Stomach (tissue), 9 donors: Measurements from ENCODE around the gene CEP57L1. TPM values are rescaled to one million over a fixed set of nuclear protein-coding genes. Genes with fewer than 3 reads are reported as not detected.

Source experiments
- DNase-seq, 2 donors: peaks; one replicate each; pipeline versions ENCODE4 v3.0.0 to v3.0.0-alpha.2; 2013 to 2019
- H3K27ac ChIP-seq, 5 donors: fragments of 200-600 bp in 4 of 5; sonication (generic) in 4 of 5; one replicate each; pipeline ENCODE4 v1.5.1; 2013 to 2019; ENCODE audit warnings: mild to moderate bottlenecking in 1 of 5, moderate library complexity in 1 of 5
- H3K27me3 ChIP-seq, 3 donors: fragments of 200-600 bp; sonication (generic); one replicate each; pipeline ENCODE4 v1.5.1; 2017 to 2019; ENCODE audit warnings: mixed run types in 1 of 3
- H3K36me3 ChIP-seq, 4 donors: fragments of 200-600 bp; sonication (generic); 1 replicate in 3 of 4; 2 replicates in 1 of 4; pipeline ENCODE4 v1.5.1; 2016 to 2019
- H3K4me1 ChIP-seq, 4 donors: fragments of 200-600 bp; sonication (generic); one replicate each; pipeline ENCODE4 v1.5.1; 2016 to 2019
- H3K4me3 ChIP-seq, 4 donors: fragments of 200-600 bp; sonication (generic) in 3 of 4; one replicate each; pipeline ENCODE4 v1.5.1; 2016 to 2019; ENCODE audit warnings: mild to moderate bottlenecking in 1 of 4
- H3K9me3 ChIP-seq, 4 donors: fragments of 200-600 bp; sonication (generic); one replicate each; pipeline ENCODE4 v1.5.1; 2016 to 2019
- CTCF ChIP-seq, 7 experiments: fragments of 450-650 bp in 4 of 7; fragments of 200-600 bp in 3 of 7; sonication (generic) in 3 of 7; IDR thresholded peaks; one replicate each; pipeline ENCODE4 v1.5.1; 2016 to 2019; ENCODE audit warnings: antibody characterized with exemption in 7 of 7, control low read depth in 2 of 7, mild to moderate bottlenecking in 1 of 7
- EP300 ChIP-seq: sonication (generic); formaldehyde crosslinking; IDR thresholded peaks from one replicate; pipeline ENCODE4 v1.6.1; 2017; ENCODE audit warnings: antibody characterized with exemption
- POLR2A ChIP-seq, 4 donors: fragments of 450-650 bp; IDR thresholded peaks; one replicate each; pipeline ENCODE4 v1.6.1; 2016; ENCODE audit warnings: antibody characterized with exemption in 4 of 4, control low read depth in 2 of 4, mild to moderate bottlenecking in 1 of 4, moderate library complexity in 1 of 4
- POLR2AphosphoS5 ChIP-seq, 3 donors: sonication (generic); formaldehyde crosslinking; IDR thresholded peaks; one replicate each; pipeline ENCODE4 v1.6.1; 2016; ENCODE audit warnings: antibody characterized with exemption in 3 of 3
- WGBS, 5 donors: extraction: QIAGEN DNeasy Blood & Tissue Kit in 3 of 5; methylation state at CpG; one replicate each; pipeline versions ENCODE4 v1.1.5 to v1.1.7; 2013 to 2018; 5-methylcytosine and 5-hydroxymethylcytosine counted together
- intact Hi-C: fragments of 100-400 bp; cut with DNase I; formaldehyde crosslinking; loops from one replicate; pipeline ENCODE4 v1.15.1; 2023; ENCODE audit warnings: low total_unique reads
- polyA plus RNA-seq, 3 donors: library from polyadenylated mRNA; stranded (reverse); fragments of 200-250 nt; gene quantifications; one replicate each; pipeline ENCODE4 v1.2.3, GENCODE V29; 2013
- small RNA-seq, 4 donors: library from RNA; depleted of rRNA; stranded (forward); fragments of <200 nt; gene quantifications; one replicate each; pipeline ENCODE3, GENCODE V24; 2016
- total RNA-seq, 5 donors: library from RNA; depleted of rRNA; stranded (reverse); fragments of >200 nt; gene quantifications; one replicate each; pipeline versions ENCODE4 v1.1.0 to v1.2.3, GENCODE V29; 2014 to 2016
- donor health status: healthy with polysubstance abuse.
- donor health status: Bipolar disorder and iron deficiency.
- donor health status: healthy.

The CEP57L1 gene
- total and polyA plus RNA-seq, 8 donors: 4.5 to 63.6 (median 13.8) TPM; not detected in 1

- DNase-seq: no peak
- TF ChIP-seq CTCF (IDR thresholded peaks at IDR 0.05): no peak
- no peak for TF ChIP-seq POLR2A (IDR thresholded peaks at IDR 0.05)
- no peak for TF ChIP-seq EP300
- Histone ChIP-seq H3K4me1 (peaks cover 0 to 15% (median 7%) of the 10 kb centered on the region in 4 donors), H3K36me3 (no peaks in the 10 kb centered on the region), H3K27me3 (no peaks in the 10 kb centered on the region), H3K4me3 (no peak overlapping the region), H3K9me3 (peaks cover 0 to 4% (median 0%) of the 10 kb centered on the region in 4 donors), H3K27ac (peak overlapping the region in 1 of 5 donors; percentile 61)
- 24 to 60% (median 32%) methylated on average over 1 of the region's 1 CpG for WGBS, 5 donors
- intact Hi-C loops: no loop called here
These were observed 101.8 kb downstream of the CEP57L1 start for GRCh38 chr6:109197061-109197460.

- intact Hi-C loops: no loop called here
- Histone ChIP-seq H3K27ac (no peak overlapping the region), H3K4me1 (no peaks in the 10 kb centered on the region), H3K36me3 (no peaks in the 10 kb centered on the region), H3K27me3 (no peaks in the 10 kb centered on the region), H3K9me3 (no peaks in the 10 kb centered on the region), H3K4me3 (no peak overlapping the region)
- 85 to 90% (median 86%) methylated on average over 5 of the region's 5 CpGs for WGBS, 5 donors
- no peak for DNase-seq
- no peak for TF ChIP-seq POLR2AphosphoS5 (IDR thresholded peaks at IDR 0.05)
- no peak for TF ChIP-seq EP300
- TF ChIP-seq POLR2A (IDR thresholded peaks at IDR 0.05): no peak
- no peak for TF ChIP-seq CTCF (IDR thresholded peaks at IDR 0.05)
These were observed 107.3 kb downstream of the CEP57L1 start for GRCh38 chr6:109202409-109203264.

- Histone ChIP-seq H3K27me3 (no peaks in the 10 kb centered on the region), H3K27ac (no peak overlapping the region), H3K9me3 (no peaks in the 10 kb centered on the region), H3K4me1 (no peaks in the 10 kb centered on the region), H3K4me3 (no peak overlapping the region), H3K36me3 (no peaks in the 10 kb centered on the region)
- WGBS, 5 donors: 56 to 85% (median 73%) methylated on average over 3 of the region's 3 CpGs
- intact Hi-C loops: no loop called here
- no peak for DNase-seq
- no peak for TF ChIP-seq CTCF (IDR thresholded peaks at IDR 0.05)
- TF ChIP-seq EP300: no peak
- no peak for TF ChIP-seq POLR2AphosphoS5 (IDR thresholded peaks at IDR 0.05)
These were observed 109.2 kb downstream of the CEP57L1 start for GRCh38 chr6:109204511-109204910.

- 67 to 83% (median 78%) methylated on average over 1 of the region's 1 CpG for WGBS, 5 donors
- H3K27me3 ChIP-seq: no peaks in the 10 kb centered on the region
- no peaks in the 10 kb centered on the region for H3K4me1 ChIP-seq
- no peaks in the 10 kb centered on the region for H3K36me3 ChIP-seq
- H3K27ac ChIP-seq: no peak overlapping the region
- no peak overlapping the region for H3K4me3 ChIP-seq
- intact Hi-C loops: no loop called here
- no peak for DNase-seq
- peaks cover 0 to 5% (median 2%) of the 10 kb centered on the region in 4 donors for H3K9me3 ChIP-seq
- TF ChIP-seq EP300 (no peak), CTCF (IDR thresholded peaks at IDR 0.05) (no peak), POLR2A (IDR thresholded peaks at IDR 0.05) (no peak), POLR2AphosphoS5 (IDR thresholded peaks at IDR 0.05) (no peak)
These were observed 117.4 kb downstream of the CEP57L1 start for GRCh38 chr6:109212683-109213082.

Small RNA genes within 50 kb of the gene (small RNA-seq; reads per million reads assigned to genes)
- 0 reads per million in 4 donors for gene RNU6-653P

Other genes with a start within 250 kb of the CEP57L1 start
- gene ARMC2, start 247.1 kb upstream of the CEP57L1 start, total RNA-seq: 10 to 100 TPM in 1 of 5 donors, 1 to 10 TPM in 3, not detected in 1; 2.3 to 13.4 (median 4.0) TPM
- 1 to 10 TPM in 2 of 3 donors, under 1 TPM in 1; 0.46 to 1.7 (median 1.1) TPM for gene ARMC2, start 247.1 kb upstream of the CEP57L1 start, polyA plus RNA-seq
- 100 to 1,000 TPM in 2 of 5 donors, 10 to 100 TPM in 3; 11.0 to 201 (median 40.2) TPM for gene SESN1, start 661 bp upstream of the CEP57L1 start, total RNA-seq
- 10 to 100 TPM; 20.7 to 38.5 (median 28.1) TPM for gene SESN1, start 661 bp upstream of the CEP57L1 start, polyA plus RNA-seq